Stimulated activated CD8-positive, alpha-beta memory T cell treated with anti-CD3 and anti-CD28 coated beads, Interleukin-4, amount 100 ng/mL, for 1 hour (primary cell): Measurements from ENCODE around the gene PLAC8.

ENCODE experiments used
- DNase-seq, 2 donors: peaks; one replicate each; pipeline ENCODE4 v3.0.0-alpha.2; 2020; ENCODE audit warnings: low read depth in 2 of 2, low spot score in 1 of 2

PLAC8 gene, protein sequence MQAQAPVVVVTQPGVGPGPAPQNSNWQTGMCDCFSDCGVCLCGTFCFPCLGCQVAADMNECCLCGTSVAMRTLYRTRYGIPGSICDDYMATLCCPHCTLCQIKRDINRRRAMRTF

DNA sequence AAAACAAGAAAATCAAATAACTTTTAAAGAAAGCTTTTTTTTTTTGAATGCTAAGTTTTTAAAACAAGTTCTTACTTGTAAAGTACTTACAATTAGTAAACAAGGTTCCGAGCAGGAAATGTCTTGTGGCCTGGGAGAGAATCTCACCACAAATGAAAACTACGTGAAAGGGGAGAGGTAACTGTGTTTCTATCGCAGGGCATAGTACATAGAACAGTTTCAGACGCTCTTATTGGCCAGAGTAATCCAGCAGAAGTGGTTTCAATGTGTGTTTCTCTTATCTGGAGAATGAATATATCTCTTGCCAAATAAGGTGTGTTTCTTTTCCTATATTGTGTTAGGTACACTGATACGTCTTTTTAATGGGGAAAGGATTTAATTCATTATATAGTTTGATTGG lies at the start of gene PLAC8:
TSS of gene PLAC8 (minus strand) at position 154 of the 400 bp plus-strand sequence. CDS start 6,808 bp downstream, outside the sequence.
- DNase-seq: no peak

DNA sequence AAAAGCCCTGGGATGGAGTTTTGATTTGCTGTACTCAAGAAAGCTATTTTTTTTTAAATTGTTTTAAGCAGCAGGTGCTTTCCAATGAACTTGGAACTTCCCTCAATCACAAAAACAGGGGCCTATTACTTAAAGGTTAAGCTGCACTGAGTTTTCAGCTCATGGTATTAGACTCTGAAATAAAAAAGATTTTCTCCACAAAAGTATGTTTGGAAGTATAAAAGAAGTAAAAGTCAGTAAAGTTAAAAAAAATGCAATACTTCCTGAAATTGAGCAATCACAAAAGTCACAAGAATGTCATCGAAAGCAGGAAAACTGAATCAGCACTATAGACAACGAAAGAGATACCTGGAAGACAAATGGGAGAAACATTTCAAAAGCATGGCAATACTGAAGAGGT lies 38.9 kb upstream of the PLAC8 start:
- no peak for DNase-seq

DNA sequence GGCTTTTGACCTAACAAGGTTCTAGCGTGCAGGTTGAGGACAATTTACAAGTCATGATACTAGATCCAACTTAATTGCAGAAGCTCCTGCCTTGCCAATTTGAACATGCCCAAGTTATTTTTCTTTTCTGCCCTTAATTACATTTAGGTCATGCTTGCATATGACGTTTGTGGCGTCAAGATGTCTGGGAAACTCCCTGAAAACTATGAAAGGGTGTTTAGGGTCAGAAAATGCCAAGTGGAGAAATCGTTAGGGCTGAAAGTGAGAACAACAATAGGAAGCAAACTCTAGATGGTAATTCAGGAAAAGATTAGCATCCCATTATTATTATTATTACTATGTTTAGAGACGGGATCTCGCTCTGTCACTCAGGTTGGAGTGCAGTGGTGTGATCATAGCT lies 38.2 kb upstream of the PLAC8 start:
- no peak for DNase-seq

DNA sequence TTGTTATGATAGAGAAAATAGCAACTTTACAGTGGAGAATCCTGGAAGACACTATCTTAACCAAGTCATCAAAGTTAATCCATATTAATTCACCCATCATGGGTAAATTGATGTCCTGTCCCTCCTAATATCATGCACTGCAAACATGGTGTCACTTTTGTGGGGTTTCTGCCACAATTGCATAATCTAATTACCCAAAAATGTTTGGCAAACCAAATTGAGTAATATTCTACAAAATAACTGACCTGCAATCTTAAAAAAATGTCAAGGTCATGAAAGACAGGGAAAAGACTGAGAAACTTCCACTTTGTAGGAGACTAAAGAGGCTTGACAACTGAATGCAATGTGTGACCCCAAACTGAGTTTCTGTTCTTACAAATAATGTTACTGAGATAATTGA lies 37.1 kb upstream of the PLAC8 start:
- DNase-seq: no peak

DNA sequence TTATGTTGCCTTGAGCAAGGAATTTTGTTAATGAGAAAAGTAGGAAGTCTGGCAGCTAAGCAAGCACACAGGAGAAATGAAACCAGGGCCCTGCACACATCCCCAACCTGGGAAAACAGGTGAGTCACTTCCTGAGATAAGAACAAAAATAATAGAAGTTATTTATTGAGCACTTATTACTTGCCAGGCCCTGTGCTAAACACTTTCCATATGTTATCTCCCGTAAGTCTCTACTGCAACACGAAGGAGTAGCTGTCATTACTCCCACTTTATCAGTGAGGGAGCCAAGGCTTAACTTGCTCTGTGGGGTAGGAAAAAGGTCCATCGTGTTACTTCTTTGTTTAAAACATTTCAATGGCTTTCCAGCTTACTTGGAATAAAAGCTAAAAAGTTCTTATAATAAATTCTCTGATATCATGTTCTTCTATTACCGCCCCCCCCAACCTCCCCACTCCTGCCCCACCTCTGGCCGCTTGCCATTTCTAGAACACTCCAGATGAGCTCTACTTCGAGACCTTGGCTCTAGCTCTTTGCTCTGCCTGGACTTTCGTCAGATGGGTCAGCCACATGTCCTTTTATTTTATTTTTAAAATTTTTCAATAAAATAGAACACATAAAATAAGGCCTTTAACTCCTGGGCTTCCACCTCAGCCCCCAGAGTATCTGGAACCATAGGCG lies 36.3 kb upstream of the PLAC8 start:
- DNase-seq: no peak

DNA sequence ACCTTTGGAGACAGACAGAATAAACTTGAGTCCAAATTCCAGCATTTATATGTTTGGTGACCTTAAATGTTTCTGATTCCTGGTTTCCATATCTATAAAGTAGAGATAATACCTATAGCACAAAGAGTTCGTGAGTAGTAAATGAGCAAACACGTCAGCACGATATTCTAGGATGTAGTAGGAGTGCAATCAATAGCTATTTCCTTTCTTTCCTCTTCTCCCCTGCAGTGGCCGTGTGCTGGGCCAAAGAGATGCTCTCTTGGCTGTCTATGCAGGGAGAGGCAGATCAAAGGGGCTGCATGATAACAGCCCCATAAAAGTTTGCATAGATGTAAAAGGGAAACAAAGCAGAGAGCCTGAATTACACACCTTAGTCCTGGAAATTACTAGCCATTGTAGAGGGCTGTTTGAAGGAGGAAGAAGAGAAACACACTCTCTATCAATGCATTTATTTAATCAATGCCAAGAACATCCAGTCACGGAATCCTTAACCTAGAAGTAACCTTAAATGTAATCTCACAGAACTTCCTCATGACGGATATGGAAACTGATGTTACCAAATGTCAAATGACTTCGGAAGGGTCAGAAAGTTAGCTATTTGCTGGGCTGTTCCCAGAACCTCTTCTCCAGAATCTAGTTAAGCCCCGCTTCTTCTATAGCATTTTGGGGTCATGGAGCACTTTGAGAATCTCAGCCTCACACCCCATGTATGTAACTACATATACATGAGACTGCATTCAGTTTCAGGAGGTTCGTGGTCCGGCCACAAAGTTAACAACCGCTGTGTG lies 35.5 kb upstream of the PLAC8 start:
- no peak for DNase-seq

DNA sequence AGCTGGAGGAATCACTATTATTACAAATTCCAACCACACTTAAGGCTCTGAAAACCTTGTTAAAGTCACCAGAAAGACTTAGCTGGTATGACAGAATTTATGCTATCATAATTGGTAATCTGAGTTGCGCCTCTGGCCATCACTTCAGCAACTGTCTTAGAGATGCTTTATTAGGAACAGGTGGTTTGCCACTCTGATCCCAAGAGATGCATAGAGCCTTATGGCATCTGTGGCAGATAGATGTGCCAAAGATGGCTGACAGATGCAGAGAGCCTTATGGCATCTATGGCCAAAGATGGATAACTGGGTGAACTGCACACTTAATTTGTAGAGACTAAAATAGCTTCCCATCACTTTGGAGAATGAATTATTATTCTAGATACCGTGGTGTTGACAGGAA lies 32.3 kb upstream of the PLAC8 start:
- no peak for DNase-seq

DNA sequence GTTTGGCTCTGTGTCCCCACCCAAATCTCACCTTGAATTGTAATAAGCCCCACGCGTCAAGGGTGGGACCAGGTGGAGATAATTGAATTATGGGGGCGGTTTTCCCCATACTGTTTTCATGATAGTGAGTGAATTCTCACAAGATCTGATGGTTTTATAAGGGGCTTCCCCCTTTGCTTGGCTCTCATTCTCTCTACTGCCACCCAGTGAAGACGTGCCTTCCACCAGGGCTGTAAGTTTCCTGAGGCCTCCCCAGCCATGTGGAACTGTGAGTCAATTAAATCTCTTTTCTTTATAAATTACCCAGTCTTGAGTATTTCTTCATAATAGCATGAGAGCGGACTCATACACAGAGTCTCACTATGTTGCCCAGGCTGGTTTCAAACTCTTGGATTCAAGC lies 31.2 kb upstream of the PLAC8 start:
- peak in 1 of 2 donors; percentile 13 for DNase-seq

DNA sequence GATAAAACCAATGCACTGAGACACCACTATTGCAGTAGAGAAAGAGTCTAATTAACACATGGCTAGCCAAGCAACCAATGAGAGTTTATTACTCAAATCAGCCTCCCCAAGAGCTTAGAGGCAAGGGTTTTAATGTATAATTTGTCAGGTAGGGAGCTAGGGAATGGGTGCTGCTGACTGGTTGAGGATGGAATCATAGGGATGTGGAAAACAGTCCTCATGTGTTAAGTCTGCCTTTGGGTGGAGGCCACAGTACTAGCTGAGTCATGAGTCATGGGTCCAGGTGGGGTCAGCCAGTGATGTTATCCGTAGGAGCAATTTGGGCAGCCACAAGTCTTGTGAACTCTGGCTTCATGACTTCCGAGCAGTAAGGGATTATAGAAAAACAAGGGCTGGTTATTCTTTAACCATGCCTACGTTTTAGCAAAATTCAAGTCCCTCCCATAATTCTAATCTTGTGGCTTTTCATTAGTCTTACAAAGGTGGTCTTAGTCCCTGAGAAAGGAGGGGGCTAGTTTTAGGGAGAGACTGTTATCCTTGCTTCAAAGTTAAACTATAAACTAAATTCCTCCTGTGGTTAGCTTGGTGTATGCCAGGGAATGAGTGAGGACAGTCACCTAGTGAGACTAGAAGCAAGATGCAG lies 25.1 kb upstream of the PLAC8 start:
- DNase-seq: no peak

DNA sequence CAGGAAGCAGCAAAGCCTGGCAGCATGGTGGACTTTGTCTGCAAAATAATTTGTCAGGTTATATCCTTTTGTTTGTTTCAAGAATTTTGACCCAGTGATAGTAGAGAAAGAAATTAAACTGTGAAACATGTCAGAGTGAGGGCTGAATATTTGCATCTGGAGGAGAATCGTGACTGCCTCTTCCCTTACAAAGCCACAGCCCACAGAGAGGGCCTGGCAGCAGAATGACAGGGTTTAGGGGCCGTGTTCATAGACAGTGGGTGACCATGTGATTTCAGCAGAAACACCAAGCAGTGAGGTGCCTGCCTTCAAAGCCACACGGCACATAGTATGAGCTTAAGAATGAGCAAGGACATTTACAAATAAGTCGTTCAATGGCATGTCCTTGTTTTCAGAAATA lies 24.4 kb upstream of the PLAC8 start:
- peak; percentile 8 to 25 for DNase-seq

DNA sequence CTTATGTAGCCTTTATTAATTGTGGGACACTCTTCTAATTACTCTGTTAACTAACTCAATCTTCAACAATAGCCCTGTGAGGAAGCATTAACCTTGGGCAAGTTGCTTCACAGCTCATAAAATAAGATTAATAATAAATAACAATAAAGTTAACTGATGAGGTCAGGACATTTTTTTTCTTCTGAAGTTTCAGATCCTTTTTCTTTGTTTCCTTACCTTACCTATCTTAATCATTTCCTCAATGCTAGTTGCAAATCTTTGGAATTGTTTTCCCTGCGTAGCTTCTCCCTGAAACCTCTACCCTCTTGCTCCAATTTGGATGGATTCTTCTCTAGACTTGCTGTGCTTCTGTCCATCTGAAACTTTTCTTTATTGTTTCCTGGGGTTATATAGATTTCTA lies 17.5 kb upstream of the PLAC8 start:
- no peak for DNase-seq

DNA sequence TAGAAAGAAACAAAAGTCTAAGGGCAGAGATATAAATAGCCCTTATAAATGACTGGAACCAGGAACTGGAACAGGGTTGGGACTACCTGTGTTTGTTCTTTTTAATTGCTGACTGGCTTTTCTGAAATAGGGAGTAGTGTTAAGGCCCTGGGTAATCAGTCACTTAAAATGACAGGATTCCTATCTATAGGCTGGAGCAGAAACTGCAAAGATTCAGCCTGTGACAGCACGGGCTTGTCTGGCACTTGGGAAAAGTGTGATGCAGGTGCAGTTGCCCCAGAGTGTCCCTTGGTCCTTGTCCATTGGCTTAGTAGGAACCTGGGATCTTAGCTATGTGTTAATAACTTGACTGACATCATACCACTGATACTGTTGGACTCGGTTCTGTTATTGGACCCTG lies 14.7 kb upstream of the PLAC8 start:
- DNase-seq: no peak

DNA sequence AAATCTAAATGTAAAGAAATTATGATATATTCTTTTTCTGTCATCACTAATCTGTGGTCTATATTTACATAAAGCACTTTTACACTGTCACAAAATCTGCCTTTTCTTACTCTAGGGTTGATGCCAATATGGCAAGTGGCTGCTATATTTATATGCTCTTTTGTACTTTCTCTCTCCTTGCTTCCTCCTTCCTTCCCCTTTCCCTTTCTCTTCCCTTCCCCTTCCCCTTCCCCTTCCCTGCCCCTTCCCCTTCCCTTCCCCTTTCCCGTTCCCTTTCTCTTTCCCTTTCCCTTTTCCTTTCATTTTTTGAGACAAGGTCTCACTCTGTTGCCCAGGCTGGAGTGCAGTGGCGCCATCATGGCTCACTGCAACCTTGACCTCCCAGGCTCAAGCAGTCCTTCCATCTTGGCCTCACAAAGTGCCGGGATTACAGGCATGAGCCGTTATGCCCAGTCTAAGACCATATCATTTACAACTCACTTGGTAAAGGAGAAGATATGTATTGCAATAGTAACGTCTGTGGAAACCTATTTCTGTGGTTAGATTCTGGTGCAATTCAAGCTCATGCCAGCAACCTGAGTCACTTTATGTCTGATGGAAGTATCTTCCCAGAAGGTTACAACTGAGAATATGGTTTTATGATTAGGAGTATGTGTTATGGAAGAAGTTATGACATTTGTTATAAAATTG lies 13.9 kb upstream of the PLAC8 start:
- no peak for DNase-seq

DNA sequence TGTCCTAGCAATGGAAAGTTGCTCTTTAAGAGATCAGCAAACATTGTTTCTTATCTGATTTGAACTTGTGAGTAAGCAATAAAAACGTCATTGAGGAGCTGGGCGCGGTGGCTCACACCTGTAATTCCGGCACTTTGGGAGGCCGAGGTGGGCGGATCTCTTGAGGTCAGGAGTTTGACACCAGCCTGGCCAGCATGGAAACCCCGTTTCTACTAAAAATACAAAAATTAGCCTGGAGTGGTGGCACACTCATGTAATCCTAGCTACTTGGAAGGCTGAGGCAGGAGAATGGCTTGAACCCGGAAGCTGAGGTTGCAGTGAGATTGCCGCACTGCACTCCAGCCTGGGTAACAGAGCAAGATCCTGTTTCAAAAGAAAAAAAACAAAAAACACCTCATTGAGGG lies 11.2 kb upstream of the PLAC8 start:
- DNase-seq: no peak

DNA sequence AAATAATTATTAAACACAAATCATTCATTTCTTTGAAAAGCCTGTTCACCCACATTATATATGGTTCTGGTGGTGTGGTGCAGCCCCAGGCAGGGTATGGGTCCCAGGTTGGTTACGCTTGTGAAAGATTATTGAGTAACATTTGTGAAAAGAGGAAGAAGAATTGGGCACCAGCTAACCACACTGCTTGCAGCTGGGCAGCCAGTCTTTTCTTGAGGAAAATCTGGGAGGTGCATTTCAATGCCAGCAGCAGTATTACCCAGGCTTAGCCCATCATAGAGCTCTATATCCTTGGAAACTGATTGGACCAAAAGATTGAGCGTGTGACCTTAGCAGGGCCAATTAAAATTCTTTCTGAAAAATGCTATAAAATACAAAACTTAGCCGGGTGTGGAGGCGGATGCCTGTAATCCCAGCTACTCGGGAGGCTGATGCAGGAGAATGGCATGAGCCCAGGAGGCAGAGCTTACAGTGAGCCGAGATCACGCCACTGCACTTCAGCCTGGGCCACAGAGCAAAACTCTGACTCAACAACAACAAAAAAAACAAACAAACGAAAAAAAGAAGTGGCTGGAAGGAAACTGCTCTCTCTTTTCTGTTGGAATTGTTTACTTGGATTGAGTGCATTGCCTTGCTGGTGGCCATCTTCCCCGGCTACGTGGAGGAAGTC lies 9.7 kb upstream of the PLAC8 start:
- no peak for DNase-seq

DNA sequence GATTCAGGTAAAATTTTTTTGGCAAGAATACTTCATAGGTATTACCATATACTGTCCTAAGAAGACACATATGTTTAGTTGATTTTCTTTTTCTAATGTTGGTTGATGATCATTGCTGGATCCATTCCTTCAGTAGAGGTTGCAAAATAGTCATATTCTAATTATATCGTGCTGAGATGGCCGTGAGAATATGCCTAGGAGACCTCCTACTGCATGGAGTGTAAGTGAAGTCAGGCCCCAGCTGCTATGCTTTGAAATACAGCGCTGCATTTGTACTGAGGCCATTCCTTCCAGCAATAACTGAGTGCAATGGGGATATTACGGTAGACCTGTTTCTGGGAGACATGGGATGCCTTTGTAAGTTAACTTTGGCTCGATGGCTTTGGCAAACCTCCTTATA lies 6.7 kb upstream of the PLAC8 start:
- DNase-seq: no peak

DNA sequence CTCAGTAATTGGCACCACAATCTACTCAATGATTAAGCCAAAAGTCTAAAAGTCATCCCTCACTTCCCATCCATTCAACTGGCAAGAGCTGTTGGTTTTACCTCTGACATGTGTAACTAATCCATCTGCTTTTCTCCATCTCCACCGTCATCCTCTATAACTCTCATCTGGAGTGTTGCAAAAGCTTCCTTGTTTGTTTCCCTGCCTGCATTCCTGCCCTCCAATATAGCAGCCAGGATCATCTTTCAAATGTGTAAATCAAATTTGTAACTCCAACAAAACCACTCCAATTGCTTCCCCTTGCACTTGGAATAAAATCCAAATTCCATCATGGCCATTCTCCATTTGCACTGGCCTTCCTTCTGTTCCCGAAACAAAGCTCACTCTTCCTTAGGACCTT lies 4.3 kb upstream of the PLAC8 start:
- no peak for DNase-seq

DNA sequence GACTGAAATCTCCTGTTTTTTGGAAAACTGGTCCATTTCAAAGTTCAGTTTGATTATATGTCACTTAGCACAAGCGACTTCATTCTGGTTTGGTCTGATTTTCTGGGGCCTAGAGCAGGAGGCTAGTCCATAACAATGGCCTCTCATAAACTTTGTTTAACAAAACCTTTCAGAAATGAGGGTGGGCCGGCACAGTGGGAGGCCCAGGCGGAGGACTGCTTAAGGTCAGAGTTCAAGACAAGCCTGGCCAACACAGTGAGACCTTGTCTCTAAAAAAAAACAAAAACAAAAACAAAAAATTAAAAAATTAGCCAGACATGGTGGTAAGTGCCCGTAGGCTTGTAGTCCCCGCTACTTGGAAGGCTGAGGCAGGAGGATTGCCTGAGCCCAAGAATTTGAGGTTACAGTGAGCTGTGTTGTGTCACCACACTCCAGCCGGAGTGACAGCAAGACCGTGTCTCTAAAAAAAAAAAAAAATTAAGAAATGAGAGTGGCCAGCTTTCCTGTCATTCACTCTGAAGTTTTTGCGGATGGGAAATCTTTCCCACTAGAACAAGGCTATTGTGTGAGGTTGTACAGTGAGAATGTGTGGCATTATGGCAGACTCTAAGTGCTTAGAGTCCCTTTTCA lies 1.2 kb upstream of the PLAC8 start:
- DNase-seq: no peak

DNA sequence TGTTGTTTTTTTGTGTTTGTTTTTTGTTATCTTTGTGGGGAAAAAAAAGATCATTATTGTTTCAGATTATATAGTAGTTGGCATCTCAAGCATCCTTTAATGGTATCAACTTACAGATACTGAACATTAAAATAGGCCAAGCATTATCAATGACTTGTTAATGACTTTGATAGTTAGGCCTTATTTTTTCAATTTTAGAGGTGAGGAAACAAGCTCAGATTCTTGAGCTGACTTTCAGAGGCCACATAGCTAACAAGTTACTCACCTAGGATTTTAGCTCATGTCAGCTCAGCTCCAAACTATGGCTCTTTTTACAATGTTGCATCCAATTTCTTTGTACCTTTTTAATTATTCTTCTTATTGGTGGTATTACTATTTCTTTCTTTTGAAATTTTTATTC lies 471 bp upstream of the PLAC8 start:
- DNase-seq: no peak

DNA sequence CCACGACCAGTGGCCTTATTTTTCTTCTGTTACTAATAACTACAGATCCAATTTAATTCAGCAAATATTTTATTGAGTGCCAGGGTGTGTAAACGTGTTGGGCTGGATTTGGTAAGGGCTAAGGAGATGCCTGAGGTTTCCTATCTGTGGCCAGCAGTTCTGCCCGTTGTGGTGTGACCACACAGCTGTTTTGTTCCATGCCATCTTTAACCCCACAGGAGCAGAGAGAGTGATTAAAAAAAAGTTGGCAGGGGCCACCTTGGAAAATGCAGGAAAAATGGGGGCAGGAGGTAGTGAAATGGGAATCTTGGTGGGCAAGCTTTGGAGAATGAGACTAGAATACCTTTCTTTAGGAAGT lies 1.1 kb downstream of the PLAC8 start:
- DNase-seq: no peak
